IMR-90 (cell line): ENCODE measurements around the gene AJM1.

Experiments
- CEBPB ChIP-seq: IDR thresholded peaks from 2 replicates; pipeline ENCODE4 v1.6.1; 2012; ENCODE audit warnings: low read depth, low read length, improper control_type of control experiment
- CTCF ChIP-seq: conservative IDR thresholded peaks from 2 replicates; pipeline ENCODE4 v1.5.1; 2012; ENCODE audit warnings: mild to moderate bottlenecking, low read depth, low read length, improper control_type of control experiment
- FOS ChIP-seq: fragments of 150-350 bp; IDR thresholded peaks from 2 replicates; pipeline ENCODE4 v1.6.1; 2016; ENCODE audit warnings: low read depth, low read length
- MAFK ChIP-seq: IDR thresholded peaks from 2 replicates; pipeline ENCODE4 v1.6.1; 2012; ENCODE audit warnings: low read depth, low read length, improper control_type of control experiment
- POLR2A ChIP-seq: IDR thresholded peaks from 2 replicates; pipeline ENCODE4 v1.6.1; 2012; ENCODE audit warnings: mild to moderate bottlenecking, low read depth, low read length
- RAD21 ChIP-seq: IDR thresholded peaks from 2 replicates; pipeline ENCODE4 v1.6.1; 2012; ENCODE audit warnings: low read length, improper control_type of control experiment
- RFX5 ChIP-seq: IDR thresholded peaks from 2 replicates; pipeline ENCODE4 v1.8.0; 2012; ENCODE audit warnings: low read depth, mild to moderate bottlenecking, low read length, moderate library complexity
- SMC3 ChIP-seq: fragments of 150-350 bp; IDR thresholded peaks from 2 replicates; pipeline ENCODE4 v1.6.1; 2016; ENCODE audit warnings: low read depth, mild to moderate bottlenecking, antibody characterized with exemption, low read length, moderate library complexity

- TF ChIP-seq CTCF (no peak), SMC3 (no peak), MAFK (no peak), POLR2A (no peak), FOS (no peak), RAD21 (no peak), CEBPB (no peak), RFX5 (no peak)
Observed at GRCh38 chr9:136855461-136856078, 13.3 kb downstream of the AJM1 start.
